Stimulated activated CD4-positive, alpha-beta T cell treated with anti-CD3 and anti-CD28 coated beads, Interleukin-12 subunit alpha, Interleukin-12 subunit beta, amount 100 ng/mL, for 48 hours (primary cell): ENCODE results near the gene DCAF11.
"Not testable (repeated sequence)": the region's sequence is repeated elsewhere in the genome, so short reads cannot be mapped to it uniquely, and the experiment has no call there.

Experiments used
- DNase-seq, 3 donors: peaks; one replicate each; pipeline ENCODE4 v3.0.0-alpha.2; 2020; ENCODE audit warnings: low read depth in 2 of 3, low spot score in 1 of 3

The DCAF11 gene

GRCh38 chr14:24095271-24096068, 19.1 kb upstream of the DCAF11 start:
- DNase-seq: peak; percentile 53 to 61 (median 56)

GRCh38 chr14:24096545-24097181, 17.9 kb upstream of the DCAF11 start:
- no peak for DNase-seq

- no peak for DNase-seq
These were observed 16.2 kb upstream of the DCAF11 start for GRCh38 chr14:24098229-24098926.

GRCh38 chr14:24098927-24099813, 15.4 kb upstream of the DCAF11 start:
- no peak for DNase-seq

GRCh38 chr14:24100197-24100981, 14.2 kb upstream of the DCAF11 start:
- no peak for DNase-seq

- DNase-seq: no peak
These were observed 13.5 kb upstream of the DCAF11 start for GRCh38 chr14:24100982-24101494.

- DNase-seq: no peak
These were observed 12.1 kb upstream of the DCAF11 start for GRCh38 chr14:24102357-24103048.

- DNase-seq: no peak
These were observed 11.1 kb upstream of the DCAF11 start for GRCh38 chr14:24103451-24103850.

- DNase-seq: not testable (repeated sequence)
These were observed 8.9 kb upstream of the DCAF11 start for GRCh38 chr14:24105609-24106239.

- no peak for DNase-seq
These were observed 7.8 kb upstream of the DCAF11 start for GRCh38 chr14:24106672-24107271.

GRCh38 chr14:24108336-24108874, 6.2 kb upstream of the DCAF11 start:
- no peak for DNase-seq

- DNase-seq: no peak
These were observed 4.5 kb upstream of the DCAF11 start for GRCh38 chr14:24110060-24110459.

- no peak for DNase-seq
These were observed 4.1 kb upstream of the DCAF11 start for GRCh38 chr14:24110523-24110922.

GRCh38 chr14:24113379-24113800, 1.2 kb upstream of the DCAF11 start:
- DNase-seq: no peak

GRCh38 chr14:24113801-24114531, 611 bp upstream of the DCAF11 start:
- DNase-seq: peak; percentile 68 to 83 (median 78)

GRCh38 chr14:24115422-24116127, 998 bp downstream of the DCAF11 start:
- DNase-seq: no peak
